ENCODE measurements around the gene PPP1R37.

The PPP1R37 gene

GRCh38 chr19:45179892-45180370, 87.0 kb downstream of the PPP1R37 start:
- TF ChIP-seq POLR2AphosphoS5 (IDR thresholded peaks at IDR 0.05; ENCODE audit: low read depth, low read length) (no peak), FOXP2 (optimal IDR thresholded peaks at IDR 0.05; ENCODE audit: borderline replicate concordance, extremely low read depth, extremely low read length, insufficient read depth) (no peak), SIN3A (IDR thresholded peaks at IDR 0.05; ENCODE audit: borderline replicate concordance, insufficient read depth, low read length) (no peak), TAF1 (IDR thresholded peaks at IDR 0.05; ENCODE audit: borderline replicate concordance, insufficient read depth, low read length) (no peak)
- TF ChIP-seq, protein P1, sequence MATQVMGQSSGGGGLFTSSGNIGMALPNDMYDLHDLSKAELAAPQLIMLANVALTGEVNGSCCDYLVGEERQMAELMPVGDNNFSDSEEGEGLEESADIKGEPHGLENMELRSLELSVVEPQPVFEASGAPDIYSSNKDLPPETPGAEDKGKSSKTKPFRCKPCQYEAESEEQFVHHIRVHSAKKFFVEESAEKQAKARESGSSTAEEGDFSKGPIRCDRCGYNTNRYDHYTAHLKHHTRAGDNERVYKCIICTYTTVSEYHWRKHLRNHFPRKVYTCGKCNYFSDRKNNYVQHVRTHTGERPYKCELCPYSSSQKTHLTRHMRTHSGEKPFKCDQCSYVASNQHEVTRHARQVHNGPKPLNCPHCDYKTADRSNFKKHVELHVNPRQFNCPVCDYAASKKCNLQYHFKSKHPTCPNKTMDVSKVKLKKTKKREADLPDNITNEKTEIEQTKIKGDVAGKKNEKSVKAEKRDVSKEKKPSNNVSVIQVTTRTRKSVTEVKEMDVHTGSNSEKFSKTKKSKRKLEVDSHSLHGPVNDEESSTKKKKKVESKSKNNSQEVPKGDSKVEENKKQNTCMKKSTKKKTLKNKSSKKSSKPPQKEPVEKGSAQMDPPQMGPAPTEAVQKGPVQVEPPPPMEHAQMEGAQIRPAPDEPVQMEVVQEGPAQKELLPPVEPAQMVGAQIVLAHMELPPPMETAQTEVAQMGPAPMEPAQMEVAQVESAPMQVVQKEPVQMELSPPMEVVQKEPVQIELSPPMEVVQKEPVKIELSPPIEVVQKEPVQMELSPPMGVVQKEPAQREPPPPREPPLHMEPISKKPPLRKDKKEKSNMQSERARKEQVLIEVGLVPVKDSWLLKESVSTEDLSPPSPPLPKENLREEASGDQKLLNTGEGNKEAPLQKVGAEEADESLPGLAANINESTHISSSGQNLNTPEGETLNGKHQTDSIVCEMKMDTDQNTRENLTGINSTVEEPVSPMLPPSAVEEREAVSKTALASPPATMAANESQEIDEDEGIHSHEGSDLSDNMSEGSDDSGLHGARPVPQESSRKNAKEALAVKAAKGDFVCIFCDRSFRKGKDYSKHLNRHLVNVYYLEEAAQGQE (IDR thresholded peaks at IDR 0.05; ENCODE audit: insufficient read depth in 1 of 2, low read depth in 2 of 2, low read length in 2 of 2): no peak

GRCh38 chr19:45180936-45181335, 88.0 kb downstream of the PPP1R37 start:
- no peak for TF ChIP-seq TAF1 (IDR thresholded peaks at IDR 0.05; ENCODE audit: borderline replicate concordance, insufficient read depth, low read length)
- TF ChIP-seq POLR2AphosphoS5 (IDR thresholded peaks at IDR 0.05; ENCODE audit: low read depth, low read length): no peak
- no peak for TF ChIP-seq FOXP2 (optimal IDR thresholded peaks at IDR 0.05; ENCODE audit: borderline replicate concordance, extremely low read depth, extremely low read length, insufficient read depth)
- no peak for TF ChIP-seq SIN3A (IDR thresholded peaks at IDR 0.05; ENCODE audit: borderline replicate concordance, insufficient read depth, low read length)
- TF ChIP-seq, protein P1 (IDR thresholded peaks at IDR 0.05; ENCODE audit: insufficient read depth in 1 of 2, low read depth in 2 of 2, low read length in 2 of 2): no peak

DNA sequence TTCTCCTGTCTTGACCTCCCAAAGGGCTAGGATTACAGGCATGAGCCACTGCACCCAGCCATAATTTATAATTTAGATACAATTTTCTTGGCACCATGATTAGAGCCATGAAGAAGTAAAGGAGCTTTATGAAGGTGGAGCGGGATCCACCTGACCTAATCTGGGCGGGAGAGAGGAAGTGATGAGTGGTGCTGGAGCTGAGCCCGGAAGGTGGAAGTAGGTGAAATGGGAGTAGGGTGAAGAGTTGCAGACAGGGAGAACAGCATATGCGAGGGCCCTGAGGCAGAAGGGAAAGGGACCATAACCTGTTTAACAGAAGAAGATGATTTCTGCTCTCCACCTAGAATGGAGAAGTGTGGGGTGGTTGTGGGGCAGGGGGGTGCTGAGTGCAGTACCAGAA, 89.8 kb downstream of the PPP1R37 start:
- no peak for TF ChIP-seq SIN3A (IDR thresholded peaks at IDR 0.05; ENCODE audit: borderline replicate concordance, insufficient read depth, low read length)
- TF ChIP-seq, protein P1 (IDR thresholded peaks at IDR 0.05; ENCODE audit: insufficient read depth in 1 of 2, low read depth in 2 of 2, low read length in 2 of 2): no peak
- TF ChIP-seq FOXP2 (optimal IDR thresholded peaks at IDR 0.05; ENCODE audit: borderline replicate concordance, extremely low read depth, extremely low read length, insufficient read depth): no peak
- no peak for TF ChIP-seq TAF1 (IDR thresholded peaks at IDR 0.05; ENCODE audit: borderline replicate concordance, insufficient read depth, low read length)

DNA sequence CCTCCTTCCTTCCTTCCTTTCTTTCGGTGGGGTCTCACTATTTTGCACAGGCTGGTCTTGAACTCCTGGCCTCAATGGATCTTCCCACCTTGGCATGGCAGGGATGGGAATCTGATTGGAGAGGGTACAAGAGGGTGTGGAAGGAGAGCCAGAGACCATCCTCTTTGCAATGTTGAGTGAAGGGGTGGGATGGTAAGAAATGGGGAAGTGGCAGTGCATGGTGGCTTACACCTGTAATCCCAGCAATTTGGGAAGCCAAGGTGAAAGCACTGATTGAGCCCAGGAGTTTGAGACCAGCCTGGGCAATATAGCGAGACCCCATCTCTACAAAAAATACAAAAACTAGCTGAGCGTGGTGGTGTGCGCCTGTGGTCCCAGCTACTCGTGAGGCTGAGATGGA, 91.1 kb downstream of the PPP1R37 start:
- no peak for TF ChIP-seq TAF1 (IDR thresholded peaks at IDR 0.05; ENCODE audit: borderline replicate concordance, insufficient read depth, low read length)
- no peak for TF ChIP-seq FOXP2 (optimal IDR thresholded peaks at IDR 0.05; ENCODE audit: borderline replicate concordance, extremely low read depth, extremely low read length, insufficient read depth)
- no peak for TF ChIP-seq SIN3A (IDR thresholded peaks at IDR 0.05; ENCODE audit: borderline replicate concordance, insufficient read depth, low read length)
- TF ChIP-seq POLR2AphosphoS5 (IDR thresholded peaks at IDR 0.05; ENCODE audit: low read depth, low read length): no peak
- TF ChIP-seq, protein P1 (IDR thresholded peaks at IDR 0.05; ENCODE audit: insufficient read depth in 1 of 2, low read depth in 2 of 2, low read length in 2 of 2): no peak
